GM18519 (cell line): Measurements from ENCODE around the gene PI4KA.
"Not testable (repeated sequence)": the region's sequence is repeated elsewhere in the genome, so short reads cannot be mapped to it uniquely, and the experiment has no call there.

Experiments
- ATAC-seq: cut with Tn5 transposase; IDR thresholded peaks from one replicate; pipeline ENCODE4 v1.9.1; 2021; ENCODE audit warnings: mild to moderate bottlenecking, moderate library complexity; ENCODE audit not compliant: unreplicated experiment, low FRiP score

PI4KA gene

DNA sequence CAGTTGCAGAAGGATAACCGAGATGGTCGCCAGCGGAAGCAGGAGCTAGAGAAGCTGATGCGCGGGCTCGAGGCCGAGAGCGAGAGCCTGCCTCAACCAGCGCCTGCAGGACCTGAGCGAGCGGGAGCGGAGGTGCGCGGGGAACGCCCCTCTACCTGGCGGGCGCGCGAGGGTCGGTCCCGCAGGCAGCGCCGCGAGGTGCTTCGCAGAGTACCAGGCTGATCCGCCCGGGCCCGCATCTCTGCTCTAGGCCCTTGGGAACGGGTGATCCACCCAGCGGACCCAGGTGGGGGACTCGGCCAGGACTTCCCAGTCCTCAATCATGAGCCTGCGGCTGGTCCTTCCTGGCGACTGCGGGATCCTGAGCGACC is 156.5 kb downstream of the PI4KA start:
- ATAC-seq = peak; percentile 15

DNA sequence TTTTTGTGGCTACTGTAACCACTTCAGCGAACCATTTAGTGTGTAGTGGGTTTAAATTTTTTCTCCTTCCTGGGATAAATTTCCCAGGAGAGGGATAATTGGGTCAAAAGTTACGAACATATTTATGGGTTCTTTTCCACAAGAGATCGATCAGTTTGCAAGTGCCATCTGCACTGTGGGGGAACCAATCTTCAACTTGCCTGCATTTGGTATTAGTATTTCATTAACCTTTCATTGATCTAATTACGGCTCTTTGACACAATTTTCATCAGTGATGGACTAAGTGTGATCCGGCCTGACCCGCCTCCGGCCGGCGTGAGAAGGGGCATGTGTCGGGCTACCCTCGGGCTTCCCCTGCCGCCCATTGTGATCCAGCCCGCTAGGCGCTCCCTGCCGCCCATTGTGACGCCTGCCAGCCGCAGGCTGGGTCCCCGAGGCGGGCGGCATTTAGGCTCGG is 156.9 kb downstream of the PI4KA start:
- ATAC-seq = peak; percentile 13

DNA sequence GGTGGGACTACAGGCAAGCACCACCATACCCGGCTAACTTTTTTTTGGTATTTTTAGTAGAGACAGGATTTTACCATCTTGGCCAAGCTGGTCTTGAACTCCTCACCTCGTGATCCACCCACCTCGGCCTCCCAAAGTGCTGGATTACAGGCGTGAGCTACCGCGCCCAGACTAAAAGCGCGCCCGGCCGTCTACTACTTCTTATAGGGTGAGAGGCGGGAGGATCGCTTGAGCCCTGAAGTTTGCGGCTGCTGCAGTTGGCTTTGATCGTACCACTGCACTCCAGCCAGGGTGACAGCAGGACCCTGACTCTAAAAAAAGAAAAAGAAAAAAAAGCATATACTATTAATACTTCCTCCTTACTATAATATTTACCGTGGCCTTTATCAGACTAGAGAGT is 158.3 kb downstream of the PI4KA start:
- not testable (repeated sequence) for ATAC-seq

DNA sequence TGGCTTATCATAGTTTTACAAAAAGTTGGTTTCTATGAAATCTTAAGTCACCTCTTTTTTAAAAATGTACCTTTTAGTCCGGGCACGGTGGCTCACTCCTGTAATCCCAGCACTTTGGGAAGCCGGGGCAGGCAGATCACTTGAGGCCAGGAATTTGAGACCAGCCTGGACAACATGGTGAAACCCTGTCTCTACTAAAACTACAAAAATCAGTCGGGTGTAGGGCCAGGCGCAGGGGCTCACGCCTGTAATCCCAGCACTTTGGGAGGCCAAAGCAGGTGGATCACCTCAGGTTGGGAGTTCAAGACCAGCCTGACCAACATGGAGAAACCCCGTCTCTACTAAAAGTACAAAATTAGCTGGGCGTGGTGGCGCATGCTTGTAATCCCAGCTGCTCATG is 158.8 kb downstream of the PI4KA start:
- ATAC-seq = not testable (repeated sequence)

DNA sequence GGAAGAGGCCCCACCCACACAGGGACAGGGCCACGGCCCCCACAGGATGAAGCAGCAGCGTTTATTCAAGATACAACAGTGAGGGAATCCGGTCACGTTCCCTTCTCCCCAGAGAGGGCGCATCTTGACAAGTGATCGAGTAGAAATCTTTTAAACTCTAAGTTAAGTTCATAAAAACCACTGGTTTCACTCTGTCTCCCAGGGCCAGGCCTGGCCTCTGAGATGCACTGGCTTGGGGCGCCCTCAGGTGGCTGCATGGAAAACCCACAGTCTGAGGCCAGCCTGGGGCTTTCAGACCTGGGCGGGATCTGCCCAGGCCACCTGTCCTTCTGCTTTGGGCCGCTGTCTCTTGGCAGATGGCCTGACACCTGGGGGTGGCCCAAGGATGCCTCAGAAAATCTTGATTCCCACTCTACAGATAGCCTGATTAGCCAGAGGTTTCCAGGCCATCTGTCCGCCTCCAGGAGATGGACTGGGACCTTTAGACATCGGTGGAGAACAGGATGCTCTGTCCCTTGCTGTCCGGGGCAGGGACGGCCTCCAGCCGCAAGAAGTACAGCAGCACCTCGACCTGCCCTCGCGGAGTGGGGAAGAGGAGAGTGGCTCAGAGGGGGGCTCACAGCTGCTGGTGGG is 161.0 kb downstream of the PI4KA start:
- not testable (repeated sequence) for ATAC-seq

DNA sequence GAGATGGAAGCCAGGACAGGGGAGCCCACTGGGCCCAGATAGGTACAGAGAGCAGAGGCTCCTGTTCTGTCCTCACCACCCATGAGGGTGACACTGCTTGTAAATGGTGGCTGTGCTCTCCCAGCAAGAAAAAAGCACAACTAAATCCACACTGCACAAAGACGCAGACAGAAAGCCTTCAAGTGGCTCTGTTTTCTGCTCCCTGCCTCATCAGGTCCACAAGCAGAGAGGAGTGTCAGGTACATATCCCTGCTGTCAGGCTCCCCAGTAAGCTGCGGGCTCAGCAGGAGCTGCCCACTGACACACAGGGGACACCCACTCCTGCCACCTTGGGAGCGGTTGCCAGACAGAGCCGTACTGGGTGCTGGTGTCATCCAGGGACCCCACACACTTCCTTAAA is 162.6 kb downstream of the PI4KA start:
- not testable (repeated sequence) for ATAC-seq

DNA sequence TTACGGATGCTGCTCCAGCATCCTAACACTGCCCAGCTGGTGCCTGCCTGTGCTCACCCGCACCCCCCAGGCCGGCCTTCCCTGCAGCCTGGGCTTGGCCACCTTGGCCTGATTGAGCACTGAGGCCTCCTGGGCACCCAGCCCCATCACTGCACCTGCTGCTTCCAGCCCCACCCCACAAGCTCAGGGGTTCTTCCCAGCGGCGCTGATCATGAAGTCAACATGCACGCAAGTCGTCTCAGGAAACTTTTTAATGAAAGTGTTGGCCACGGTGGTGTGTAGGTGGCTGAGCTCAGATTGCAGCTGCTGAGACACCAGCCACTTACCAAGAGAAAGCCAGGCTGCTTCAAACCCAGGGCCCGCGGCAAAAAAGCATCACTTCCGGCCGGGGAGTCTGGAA is 163.4 kb downstream of the PI4KA start:
- ATAC-seq = not testable (repeated sequence)

DNA sequence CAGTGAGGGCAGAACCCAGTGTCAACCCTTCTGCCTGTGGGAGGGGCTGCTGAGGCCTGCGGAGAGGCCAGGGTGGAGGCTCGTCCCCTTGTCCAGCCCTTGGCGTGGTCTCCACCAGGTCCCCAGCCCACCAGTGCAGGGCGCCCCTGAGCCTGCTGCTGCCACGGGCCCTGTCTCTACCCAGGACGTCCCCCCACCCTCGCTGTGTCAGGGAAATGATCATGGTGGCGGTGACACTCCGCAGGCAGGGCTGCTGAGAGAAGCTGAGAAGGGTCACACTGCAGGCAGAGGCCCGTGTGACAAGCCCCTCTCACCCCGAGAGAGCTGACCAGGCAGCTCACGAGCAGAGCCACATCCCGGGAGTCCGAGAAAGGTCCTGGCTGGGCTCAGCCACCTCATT is 164.4 kb downstream of the PI4KA start:
- not testable (repeated sequence) for ATAC-seq

DNA sequence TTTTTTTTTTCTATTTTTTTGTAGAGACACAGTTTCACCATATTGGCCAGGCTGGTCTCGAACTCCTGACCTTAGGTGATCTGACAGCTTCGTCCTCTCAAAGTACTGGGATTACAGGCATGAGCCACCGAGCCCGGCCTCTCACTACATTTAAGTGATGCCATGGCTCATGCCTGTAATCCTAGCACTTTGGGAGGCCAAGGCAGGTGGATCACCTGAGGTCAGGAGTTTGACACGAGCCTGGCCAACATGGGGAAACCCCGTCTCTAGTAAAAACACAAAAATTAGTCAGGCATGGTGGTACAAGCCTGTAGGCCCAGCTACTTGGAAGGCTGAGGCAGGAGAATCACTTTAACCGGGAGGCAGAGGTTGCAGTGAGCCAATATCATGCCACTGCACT is 165.7 kb downstream of the PI4KA start:
- not testable (repeated sequence) for ATAC-seq

DNA sequence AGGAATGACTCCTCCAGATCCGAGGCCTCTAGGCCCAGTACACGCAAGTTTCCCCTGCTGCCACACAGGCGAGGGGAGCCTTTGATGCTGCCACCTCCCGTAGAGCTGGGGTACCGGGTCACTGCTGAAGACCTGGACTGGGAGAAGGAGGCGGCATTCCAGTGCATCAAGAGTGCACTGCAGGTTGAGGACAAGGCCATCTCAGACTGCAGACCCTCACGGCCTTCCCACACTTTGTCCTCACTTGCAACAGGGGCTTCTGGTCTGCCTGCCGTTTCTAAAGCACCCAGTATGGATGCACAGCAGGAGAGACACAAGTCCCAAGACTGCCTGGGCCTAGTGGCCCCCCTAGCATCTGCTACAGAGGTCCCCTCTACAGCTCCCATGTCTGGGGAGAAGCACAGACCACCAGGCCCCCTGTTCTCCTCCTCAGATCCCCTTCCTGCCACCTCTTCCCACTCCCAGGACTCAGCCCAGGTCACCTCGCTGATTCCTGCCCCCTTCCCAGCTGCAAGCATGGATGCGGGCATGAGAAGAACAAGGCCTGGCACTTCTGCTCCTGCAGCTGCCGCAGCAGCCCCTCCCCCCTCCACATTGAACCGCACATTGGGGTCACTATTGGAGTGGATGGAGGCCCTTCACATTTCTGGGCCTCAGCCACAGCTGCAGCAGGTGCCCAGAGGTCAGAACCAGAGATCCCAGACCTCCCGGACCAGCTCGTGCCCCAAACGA is 167.9 kb downstream of the PI4KA start:
- ATAC-seq = not testable (repeated sequence)

DNA sequence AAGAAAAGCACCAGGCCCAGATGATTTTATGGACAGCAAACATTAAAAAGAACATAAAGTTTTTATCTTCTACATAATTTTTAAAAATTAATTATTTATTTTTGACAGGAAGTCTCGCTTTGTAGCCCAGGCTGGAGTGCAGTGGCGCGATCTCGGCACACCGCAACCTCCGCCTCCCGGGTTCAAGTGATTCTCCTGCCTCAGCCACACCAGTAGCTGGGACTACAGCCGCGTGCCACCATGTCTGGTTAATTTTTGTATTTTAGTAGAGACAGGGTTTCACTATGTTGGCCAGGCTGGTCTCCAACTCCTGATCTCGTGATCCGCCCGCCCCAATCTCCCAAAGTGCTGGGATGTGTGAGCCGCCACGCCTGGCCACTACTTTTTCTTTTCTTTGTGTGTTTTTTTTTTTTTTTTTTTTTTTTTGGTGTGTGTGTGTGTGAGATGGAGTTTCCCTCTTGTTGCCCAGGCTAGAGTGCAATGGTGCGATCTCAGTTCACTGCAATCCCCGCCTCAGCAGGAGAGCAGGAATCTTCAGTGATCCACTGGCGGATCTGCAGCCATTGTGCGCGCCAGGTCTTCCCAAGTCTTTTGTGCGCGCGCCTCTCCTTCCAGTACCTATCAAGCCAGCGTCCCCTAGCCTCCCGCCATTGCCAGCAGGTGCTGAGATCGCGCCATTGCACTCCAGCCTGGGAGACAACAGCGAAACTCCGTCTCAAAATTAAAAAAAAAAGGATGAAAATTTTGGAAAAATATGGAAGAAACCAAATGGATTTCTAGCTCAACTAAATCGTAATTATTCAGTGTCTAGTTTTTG is 171.0 kb downstream of the PI4KA start:
- not testable (repeated sequence) for ATAC-seq

DNA sequence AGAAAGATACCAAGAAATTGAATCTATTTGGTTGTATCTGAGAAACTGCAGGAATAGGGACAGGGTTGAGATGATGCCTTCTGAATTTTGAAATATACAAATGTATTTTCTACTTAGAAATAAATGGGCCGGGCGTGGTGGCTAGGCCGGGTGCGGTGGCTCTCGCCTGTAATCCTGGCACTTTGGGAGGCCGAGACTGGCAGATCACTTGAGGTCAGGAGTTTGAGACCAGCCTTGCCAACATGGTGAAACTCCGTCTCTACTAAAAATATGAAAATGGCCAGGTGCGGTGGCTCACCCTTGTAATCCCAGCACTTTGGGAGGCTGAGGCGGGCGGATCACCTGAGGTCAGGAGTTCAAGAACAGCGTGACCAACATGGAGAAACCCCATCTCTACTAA is 172.8 kb downstream of the PI4KA start:
- ATAC-seq = not testable (repeated sequence)

DNA sequence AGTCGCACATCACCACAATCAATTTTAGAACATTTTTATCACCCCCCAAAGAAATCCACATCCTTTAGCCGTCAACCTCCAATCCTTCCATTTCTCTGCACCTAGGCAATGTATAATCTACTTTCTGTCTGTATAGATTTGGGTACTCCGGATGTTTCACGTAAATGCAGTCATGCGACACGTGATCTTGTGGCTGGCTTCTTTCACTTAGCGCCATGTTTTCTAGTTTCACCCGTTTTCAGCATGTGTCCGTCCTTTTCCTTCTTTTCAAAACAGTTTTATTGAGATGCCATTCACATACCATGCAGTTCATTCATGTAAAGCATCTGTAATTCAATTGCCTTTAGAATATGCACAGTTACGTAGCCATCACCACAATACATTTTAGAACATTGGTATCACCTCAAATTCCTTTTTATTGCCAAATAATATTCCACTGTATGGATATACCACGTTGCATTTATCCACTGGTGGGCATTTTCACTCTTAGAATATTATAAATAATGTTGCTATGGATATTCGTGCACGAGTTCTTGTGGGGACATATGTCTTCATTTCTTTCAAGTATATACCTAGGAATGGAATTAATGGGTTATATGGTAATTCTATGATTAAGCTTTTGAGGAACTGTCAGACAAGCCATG is 179.7 kb downstream of the PI4KA start:
- ATAC-seq = not testable (repeated sequence)

DNA sequence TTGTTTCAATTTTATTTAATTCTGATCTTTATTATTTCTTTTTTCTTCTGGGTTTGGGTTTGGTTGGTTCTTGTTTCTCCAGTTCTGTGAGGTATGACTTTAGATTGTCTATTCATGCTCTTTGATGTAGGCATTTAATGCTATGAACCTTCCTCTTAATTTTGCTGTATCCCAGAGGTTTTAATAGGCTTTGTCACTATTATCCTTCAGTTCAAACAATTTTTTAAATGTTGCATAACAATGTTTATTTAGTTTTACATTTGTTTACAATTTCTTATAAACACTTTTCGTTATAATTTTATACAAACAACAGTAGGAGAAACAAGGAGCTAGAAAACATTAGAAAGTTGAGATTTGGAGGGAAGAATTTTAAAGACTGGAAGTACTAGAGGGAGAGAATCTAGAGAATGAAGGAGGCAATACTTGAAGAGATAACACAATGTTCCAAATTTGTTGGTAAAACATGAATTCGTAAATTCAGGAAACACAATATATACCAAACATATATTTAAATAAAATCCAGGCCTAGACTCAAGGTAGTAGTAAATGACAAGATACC is 180.8 kb downstream of the PI4KA start:
- no peak for ATAC-seq

DNA sequence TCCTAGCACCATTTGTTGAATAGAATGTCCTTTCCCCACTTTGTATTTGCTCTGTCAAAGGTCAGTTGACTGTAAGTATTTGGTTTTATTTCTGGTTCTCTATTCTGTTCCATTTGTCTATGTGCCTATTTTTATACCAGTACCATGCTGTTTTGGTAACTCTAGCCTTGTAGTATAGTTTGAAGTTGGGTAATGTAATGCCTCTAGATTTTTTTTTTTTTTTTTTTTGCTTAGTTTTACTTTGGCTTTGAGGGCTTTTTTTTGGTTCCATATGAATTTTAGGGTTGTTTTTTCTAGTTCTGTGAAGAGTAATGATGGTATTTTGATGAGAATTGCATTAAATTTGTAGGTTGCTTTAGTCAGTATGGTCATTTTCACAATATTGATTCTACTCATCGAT is 183.0 kb downstream of the PI4KA start:
- not testable (repeated sequence) for ATAC-seq

DNA sequence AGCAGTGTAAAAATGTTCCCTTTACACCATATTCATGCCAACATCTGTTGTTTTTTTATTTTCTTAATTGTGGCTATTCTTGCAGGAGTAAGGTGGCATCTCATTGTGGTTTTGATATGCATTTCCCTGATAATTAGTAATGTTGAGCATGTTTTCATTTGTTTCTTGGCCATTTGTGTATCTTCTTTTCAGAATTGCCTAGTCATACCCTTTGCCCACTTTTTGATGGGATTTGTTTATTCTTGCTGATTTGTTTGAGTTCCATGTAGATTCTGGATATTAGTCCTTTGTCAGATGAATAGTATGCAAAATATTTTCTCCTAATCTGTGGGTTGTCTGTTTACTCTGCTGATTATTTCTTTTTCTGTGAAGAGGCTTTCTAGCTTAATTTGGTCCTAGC is 183.6 kb downstream of the PI4KA start:
- no peak for ATAC-seq

DNA sequence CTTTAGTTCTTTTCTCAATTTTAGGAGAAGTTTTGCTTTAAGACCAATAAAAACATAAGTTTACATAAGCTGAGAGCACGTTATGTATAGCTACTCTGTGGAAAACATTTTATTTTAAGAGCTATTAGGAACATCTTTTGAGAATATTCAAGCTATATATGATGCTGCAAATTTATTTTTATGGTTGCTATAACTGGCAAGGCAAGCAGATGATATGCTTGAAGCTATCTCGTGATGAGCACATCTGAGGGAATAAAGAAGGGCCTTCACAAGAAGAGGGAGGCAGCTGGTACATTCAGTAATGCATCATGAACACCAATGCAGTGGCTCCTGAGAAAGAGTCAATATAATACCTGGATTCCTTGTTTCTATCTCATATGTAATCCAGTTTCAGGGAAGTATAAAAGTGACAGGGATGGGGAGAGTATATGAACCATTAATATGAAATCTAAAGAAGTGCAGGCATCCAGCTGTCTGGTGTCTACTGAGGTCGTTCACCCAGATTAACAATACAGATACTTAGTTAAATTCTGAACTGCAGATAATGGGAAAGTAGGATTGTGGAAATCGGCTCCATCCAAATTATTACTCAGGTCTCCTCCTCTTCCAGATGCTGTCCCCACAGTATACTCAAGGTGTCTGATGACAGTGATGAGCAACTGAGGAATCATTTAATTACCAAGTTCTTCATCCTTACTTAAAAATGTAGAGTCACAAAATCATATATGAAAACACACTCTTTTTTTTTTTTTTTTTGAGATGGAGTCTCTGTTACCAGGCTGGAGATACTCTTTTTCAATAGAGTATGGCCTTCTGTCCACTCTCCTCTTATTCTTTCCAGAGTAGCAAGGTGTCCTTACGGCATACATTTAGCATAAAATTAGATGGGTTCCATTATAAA is 185.1 kb downstream of the PI4KA start:
- ATAC-seq = no peak

DNA sequence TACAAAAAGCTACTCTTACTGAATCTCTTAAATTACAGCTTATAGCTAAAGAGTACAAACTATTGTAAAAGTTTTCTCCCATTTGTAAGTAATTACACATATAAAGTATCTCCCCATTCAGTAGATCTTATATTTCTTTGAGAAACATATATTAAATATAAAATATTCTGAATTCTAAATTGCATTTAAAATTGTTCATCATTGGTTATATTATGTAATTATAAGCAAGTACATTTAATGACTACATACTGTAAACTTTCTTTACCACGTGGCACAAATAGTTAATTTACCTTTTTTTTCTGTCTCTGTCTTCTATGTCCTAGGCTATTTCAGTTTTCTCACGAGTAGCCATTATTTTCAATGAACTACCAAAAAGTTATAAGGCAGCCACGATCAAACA is 185.9 kb downstream of the PI4KA start:
- no peak for ATAC-seq

DNA sequence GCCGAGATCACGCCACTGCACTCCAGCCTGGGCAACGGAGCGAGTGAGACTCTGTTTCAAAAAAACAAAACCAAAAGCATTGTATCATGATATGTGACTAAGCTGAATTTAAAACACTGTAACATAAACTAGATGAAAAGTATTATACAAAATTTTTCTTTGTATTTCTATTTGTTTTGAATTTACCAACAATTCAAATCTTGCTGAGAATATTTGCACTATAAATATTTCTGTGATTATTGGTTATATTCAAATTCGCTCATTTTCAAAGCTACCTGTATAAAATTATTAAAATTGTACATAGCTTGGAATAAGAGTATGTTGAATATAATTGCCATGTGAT is 186.6 kb downstream of the PI4KA start:
- no peak for ATAC-seq
